ENCODE measurements around the gene CTIF.

DNA sequence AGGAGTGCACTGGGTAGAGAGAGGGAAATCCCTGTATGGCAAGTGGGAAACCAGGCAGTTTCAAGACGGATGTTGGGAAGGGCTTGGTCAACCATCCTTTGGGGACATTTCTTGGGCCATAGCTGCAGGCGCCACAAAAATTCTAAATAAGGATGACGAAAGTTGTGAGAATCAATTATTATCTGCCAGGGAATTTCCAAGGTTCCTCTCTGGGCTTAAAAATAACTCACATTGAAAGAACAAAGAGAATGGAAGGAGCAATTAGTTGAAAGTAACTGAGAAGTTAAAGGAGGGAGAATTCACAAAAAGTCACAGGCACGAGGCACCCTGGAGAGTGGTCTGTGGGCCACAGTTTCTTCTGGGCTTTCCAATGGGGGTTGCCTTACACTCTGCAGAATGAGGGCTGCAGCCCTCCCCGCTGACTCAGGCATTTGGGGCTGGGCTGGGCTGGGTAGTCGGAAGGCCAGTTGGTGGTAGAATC is 216.2 kb downstream of the CTIF start:
- TF ChIP-seq, protein P1, sequence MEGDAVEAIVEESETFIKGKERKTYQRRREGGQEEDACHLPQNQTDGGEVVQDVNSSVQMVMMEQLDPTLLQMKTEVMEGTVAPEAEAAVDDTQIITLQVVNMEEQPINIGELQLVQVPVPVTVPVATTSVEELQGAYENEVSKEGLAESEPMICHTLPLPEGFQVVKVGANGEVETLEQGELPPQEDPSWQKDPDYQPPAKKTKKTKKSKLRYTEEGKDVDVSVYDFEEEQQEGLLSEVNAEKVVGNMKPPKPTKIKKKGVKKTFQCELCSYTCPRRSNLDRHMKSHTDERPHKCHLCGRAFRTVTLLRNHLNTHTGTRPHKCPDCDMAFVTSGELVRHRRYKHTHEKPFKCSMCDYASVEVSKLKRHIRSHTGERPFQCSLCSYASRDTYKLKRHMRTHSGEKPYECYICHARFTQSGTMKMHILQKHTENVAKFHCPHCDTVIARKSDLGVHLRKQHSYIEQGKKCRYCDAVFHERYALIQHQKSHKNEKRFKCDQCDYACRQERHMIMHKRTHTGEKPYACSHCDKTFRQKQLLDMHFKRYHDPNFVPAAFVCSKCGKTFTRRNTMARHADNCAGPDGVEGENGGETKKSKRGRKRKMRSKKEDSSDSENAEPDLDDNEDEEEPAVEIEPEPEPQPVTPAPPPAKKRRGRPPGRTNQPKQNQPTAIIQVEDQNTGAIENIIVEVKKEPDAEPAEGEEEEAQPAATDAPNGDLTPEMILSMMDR (IDR thresholded peaks at IDR 0.05), result no peak
- TF ChIP-seq EP300 (IDR thresholded peaks at IDR 0.05), result no peak
- TF ChIP-seq POLR2AphosphoS5 (IDR thresholded peaks at IDR 0.05), result no peak
- TF ChIP-seq POLR2A (IDR thresholded peaks at IDR 0.05), result no peak
